Testis (tissue), 3 donors: ENCODE data around the gene GATAD2B. TPM values are rescaled to one million over a fixed set of nuclear protein-coding genes. Genes with fewer than 3 reads are reported as not detected.

Experiments
- DNase-seq: peaks from one replicate; pipeline ENCODE4 v3.0.0-alpha.2; 2019
- H3K27ac ChIP-seq, 2 donors: fragments of 200-600 bp; sonication (generic); one replicate each; pipeline ENCODE4 v1.5.1; 2019
- H3K27me3 ChIP-seq: fragments of 200-600 bp; sonication (generic); one replicate; pipeline ENCODE4 v1.5.1; 2019
- H3K36me3 ChIP-seq: fragments of 200-600 bp; sonication (generic); one replicate; pipeline ENCODE4 v1.5.1; 2017; ENCODE audit warnings: low read depth; ENCODE audit errors: missing control alignments
- H3K4me1 ChIP-seq: fragments of 200-600 bp; sonication (generic); one replicate; pipeline ENCODE4 v1.5.1; 2019
- H3K4me3 ChIP-seq, 2 donors: fragments of 200-600 bp; sonication (generic); one replicate each; pipeline ENCODE4 v1.5.1; 2017 to 2019
- H3K9me3 ChIP-seq: fragments of 200-600 bp; sonication (generic); one replicate; pipeline ENCODE4 v1.5.1; 2017
- POLR2A ChIP-seq: fragments of 450-650 bp; IDR thresholded peaks from one replicate; pipeline ENCODE4 v1.6.1; 2017; ENCODE audit warnings: antibody characterized with exemption, mild to moderate bottlenecking, moderate library complexity
- WGBS, 2 donors: methylation state at CpG; one replicate each; pipeline ENCODE4 v1.1.5; 2018; 5-methylcytosine and 5-hydroxymethylcytosine counted together
- intact Hi-C: fragments of 100-400 bp; cut with DNase I; formaldehyde crosslinking; loops from one replicate; pipeline ENCODE4 v1.15.1; 2023; ENCODE audit warnings: low total_unique reads
- polyA plus RNA-seq: library from polyadenylated mRNA; stranded (reverse); fragments of 350-450 nt; fragmentation: Illumina TruSeq; extraction: RNeasy Lipid Tissue Mini Kit (QIAGEN cat#74804); gene quantifications from one replicate; pipeline ENCODE4 v1.2.3, GENCODE V29; 2014; ENCODE audit warnings: low read depth, low replicate concordance; ENCODE audit not compliant: insufficient read depth
- total RNA-seq, 2 donors: library from RNA; depleted of rRNA; stranded (reverse); fragments of >200 nt; gene quantifications; one replicate each; pipeline ENCODE4 v1.2.3, GENCODE V29; 2016
- TF ChIP-seq, protein P1 (sequence below), 3 experiments: fragments of 450-650 bp in 2 of 3; fragments of 200-600 bp in 1 of 3; sonication (generic) in 1 of 3; IDR thresholded peaks; one replicate each; pipeline ENCODE4 v1.5.1; 2016 to 2019; ENCODE audit warnings: antibody characterized with exemption in 3 of 3, mild to moderate bottlenecking in 2 of 3, moderate library complexity in 1 of 3

Gene GATAD2B
- total and polyA plus RNA-seq, 3 donors from 2014 or later: 26.5 to 37.4 (median 32.1) TPM

GRCh38 chr1:153880962-153881361, 41.8 kb downstream of the GATAD2B start:
- no peak for TF ChIP-seq POLR2A
- TF ChIP-seq, protein P1, sequence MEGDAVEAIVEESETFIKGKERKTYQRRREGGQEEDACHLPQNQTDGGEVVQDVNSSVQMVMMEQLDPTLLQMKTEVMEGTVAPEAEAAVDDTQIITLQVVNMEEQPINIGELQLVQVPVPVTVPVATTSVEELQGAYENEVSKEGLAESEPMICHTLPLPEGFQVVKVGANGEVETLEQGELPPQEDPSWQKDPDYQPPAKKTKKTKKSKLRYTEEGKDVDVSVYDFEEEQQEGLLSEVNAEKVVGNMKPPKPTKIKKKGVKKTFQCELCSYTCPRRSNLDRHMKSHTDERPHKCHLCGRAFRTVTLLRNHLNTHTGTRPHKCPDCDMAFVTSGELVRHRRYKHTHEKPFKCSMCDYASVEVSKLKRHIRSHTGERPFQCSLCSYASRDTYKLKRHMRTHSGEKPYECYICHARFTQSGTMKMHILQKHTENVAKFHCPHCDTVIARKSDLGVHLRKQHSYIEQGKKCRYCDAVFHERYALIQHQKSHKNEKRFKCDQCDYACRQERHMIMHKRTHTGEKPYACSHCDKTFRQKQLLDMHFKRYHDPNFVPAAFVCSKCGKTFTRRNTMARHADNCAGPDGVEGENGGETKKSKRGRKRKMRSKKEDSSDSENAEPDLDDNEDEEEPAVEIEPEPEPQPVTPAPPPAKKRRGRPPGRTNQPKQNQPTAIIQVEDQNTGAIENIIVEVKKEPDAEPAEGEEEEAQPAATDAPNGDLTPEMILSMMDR (IDR thresholded peaks at IDR 0.05): no peak
- WGBS, 2 donors: 19 to 31% methylated on average over 5 of the region's 5 CpGs
- Histone ChIP-seq H3K4me1 (peaks cover 24% of the 10 kb centered on the region), H3K4me3 (no peak overlapping the region), H3K9me3 (no peaks in the 10 kb centered on the region), H3K27me3 (no peaks in the 10 kb centered on the region), H3K36me3 (no peaks in the 10 kb centered on the region), H3K27ac (no peak overlapping the region)
- intact Hi-C loops: no loop called here
- DNase-seq: peak; percentile 86

DNA sequence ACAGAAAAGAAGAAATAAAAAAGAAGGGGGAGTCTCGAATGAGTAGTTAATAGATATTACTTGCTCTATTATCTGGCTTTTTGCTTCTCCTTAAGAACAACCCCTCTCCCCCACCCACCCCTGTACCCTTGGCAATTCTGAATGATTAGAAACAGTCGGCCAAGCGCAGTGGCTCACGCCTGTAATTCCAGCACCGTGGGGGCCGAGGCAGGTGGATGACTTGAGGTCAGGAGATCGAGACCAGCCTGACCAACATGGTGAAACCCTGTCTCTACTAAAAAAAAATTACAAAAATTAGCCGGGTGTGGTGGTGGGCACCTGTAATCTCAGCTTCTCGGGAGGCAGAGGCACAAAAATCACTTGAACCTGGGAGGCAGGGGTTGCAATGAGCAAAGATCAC, 42.7 kb downstream of the GATAD2B start:
- Histone ChIP-seq H3K27me3 (no peaks in the 10 kb centered on the region), H3K9me3 (no peaks in the 10 kb centered on the region), H3K4me1 (peaks cover 24% of the 10 kb centered on the region), H3K36me3 (no peaks in the 10 kb centered on the region), H3K4me3 (no peak overlapping the region), H3K27ac (no peak overlapping the region)
- DNase-seq: no peak
- intact Hi-C loops: no loop called here
- TF ChIP-seq POLR2A: no peak
- TF ChIP-seq, protein P1 (IDR thresholded peaks at IDR 0.05): no peak
- 80 to 83% methylated on average over 9 of the region's 9 CpGs for WGBS, 2 donors

DNA sequence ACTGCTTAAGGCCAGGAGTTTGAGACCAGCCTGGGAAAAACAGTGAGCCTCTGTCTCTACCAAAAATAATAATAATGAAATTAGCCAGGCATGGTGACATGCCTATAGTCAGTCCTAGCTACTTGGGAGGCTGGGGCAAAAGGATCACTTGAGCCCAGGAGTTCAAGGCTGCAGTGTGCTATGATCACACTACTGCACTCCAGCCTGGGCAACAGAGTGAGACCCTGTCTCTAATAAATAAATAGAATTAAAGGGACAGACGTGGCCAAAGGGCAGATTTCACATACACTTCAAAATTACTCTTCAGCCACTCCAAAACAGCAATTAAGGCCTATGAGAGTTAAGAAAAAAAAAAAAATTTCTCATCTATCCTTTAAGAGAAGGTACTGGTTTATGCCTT, 45.7 kb downstream of the GATAD2B start:
- DNase-seq: no peak
- no peak for TF ChIP-seq POLR2A
- TF ChIP-seq, protein P1 (IDR thresholded peaks at IDR 0.05): no peak
- no peak overlapping the region for H3K27ac ChIP-seq
- no peak overlapping the region for H3K4me3 ChIP-seq
- intact Hi-C loops: no loop called here
- WGBS, 2 donors: 56 to 76% methylated on average over 1 of the region's 1 CpG
- H3K4me1 ChIP-seq: peaks cover 16% of the 10 kb centered on the region
- no peaks in the 10 kb centered on the region for H3K36me3 ChIP-seq
- no peaks in the 10 kb centered on the region for H3K9me3 ChIP-seq
- H3K27me3 ChIP-seq: no peaks in the 10 kb centered on the region

- DNase-seq: no peak
- no peak overlapping the region for H3K4me3 ChIP-seq
- H3K27ac ChIP-seq: no peak overlapping the region
- WGBS, 2 donors: 63 to 68% methylated on average over 2 of the region's 2 CpGs
- H3K4me1 ChIP-seq: no peaks in the 10 kb centered on the region
- H3K27me3 ChIP-seq: no peaks in the 10 kb centered on the region
- H3K36me3 ChIP-seq: no peaks in the 10 kb centered on the region
- intact Hi-C loops: no loop called here
- no peaks in the 10 kb centered on the region for H3K9me3 ChIP-seq
- TF ChIP-seq, protein P1 (IDR thresholded peaks at IDR 0.05): no peak
- TF ChIP-seq POLR2A: no peak
These were observed 49.8 kb downstream of the GATAD2B start for GRCh38 chr1:153872934-153873333.

GRCh38 chr1:153872331-153872730, 50.4 kb downstream of the GATAD2B start:
- TF ChIP-seq, protein P1 (IDR thresholded peaks at IDR 0.05): no peak
- no peak for TF ChIP-seq POLR2A
- no peak overlapping the region for H3K4me3 ChIP-seq

More at GRCh38 chr1:153872331-153872730, 50.4 kb downstream of the GATAD2B start:
- intact Hi-C loops: no loop called here
- Histone ChIP-seq H3K36me3 (no peaks in the 10 kb centered on the region), H3K9me3 (no peaks in the 10 kb centered on the region), H3K4me1 (no peaks in the 10 kb centered on the region), H3K27me3 (no peaks in the 10 kb centered on the region), H3K27ac (no peak overlapping the region)
- DNase-seq: no peak
- WGBS, 2 donors: 48 to 59% methylated on average over 3 of the region's 3 CpGs
